Calu3 (cell line): ENCODE results near the gene SF3A1. TPM values are rescaled to one million over a fixed set of nuclear protein-coding genes. Genes with fewer than 3 reads are reported as not detected.

Experiments used
- BruUV-seq: library from RNA; stranded (reverse); fragments of 400-500 nt; replicated peaks from 2 replicates; lab custom pipeline; 2021; lab: Mats Ljungman, UMichigan
- CTCF ChIA-PET: fragments of 300-600 bp; sonication (Branson Sonifier 250); formaldehyde crosslinking; loops from one replicate; lab custom pipeline; 2022; ENCODE audit warnings: antibody characterized with exemption; lab: Charles Lee
- DNase-seq: peaks from one replicate; pipeline ENCODE4 v3.0.0; 2022
- H3K27ac Mint-ChIP-seq: one replicate; pipeline ENCODE4 v1.8.0; 2022; ENCODE audit warnings: mixed read lengths; ENCODE audit not compliant: unreplicated experiment
- H3K27me3 Mint-ChIP-seq: one replicate; pipeline ENCODE4 v1.8.0; 2022; ENCODE audit warnings: mixed read lengths; ENCODE audit not compliant: unreplicated experiment
- H3K36me3 Mint-ChIP-seq: one replicate; pipeline ENCODE4 v1.8.0; 2022; ENCODE audit warnings: mild to moderate bottlenecking, moderate library complexity, mixed read lengths; ENCODE audit not compliant: insufficient read depth, unreplicated experiment
- H3K4me1 Mint-ChIP-seq: one replicate; pipeline ENCODE4 v1.8.0; 2022; ENCODE audit warnings: mild to moderate bottlenecking, low read depth, mixed read lengths; ENCODE audit not compliant: unreplicated experiment
- H3K4me3 Mint-ChIP-seq: one replicate; pipeline ENCODE4 v1.8.0; 2022; ENCODE audit warnings: mild to moderate bottlenecking, low read depth, moderate library complexity, mixed read lengths; ENCODE audit not compliant: unreplicated experiment
- H3K9me3 Mint-ChIP-seq: one replicate; pipeline ENCODE4 v1.8.0; 2022; ENCODE audit warnings: low read depth, mixed read lengths; ENCODE audit not compliant: unreplicated experiment
- CTCF ChIP-seq: fragments of 200-600 bp; IDR thresholded peaks from one replicate; pipeline ENCODE4 v1.8.0; 2022; ENCODE audit warnings: antibody characterized with exemption; ENCODE audit not compliant: unreplicated experiment
- intact Hi-C: fragments of 100-400 bp; cut with micrococcal nuclease; formaldehyde crosslinking; loops from one replicate; pipeline ENCODE4 v1.10.0; 2022; ENCODE audit not compliant: unreplicated experiment
- total RNA-seq: library from RNA; stranded (reverse); gene quantifications from 2 replicates; pipeline ENCODE4 v1.2.3, GENCODE V29; 2022

The SF3A1 gene
- total RNA-seq, 1 experiment from 2014 or later: 197 TPM

GRCh38 chr22:30371321-30371720, 14.6 kb upstream of the SF3A1 start:
- Mint-ChIP-seq H3K27ac (no peak overlapping the region), H3K27me3 (no peaks in the 10 kb centered on the region), H3K4me3 (no peak overlapping the region), H3K4me1 (no peaks in the 10 kb centered on the region), H3K9me3 (no peaks in the 10 kb centered on the region), H3K36me3 (peaks cover 50% of the 10 kb centered on the region)
- no peak for DNase-seq
- CTCF ChIA-PET: no interaction called here
- BruUV-seq: no TSS peak
- TF ChIP-seq CTCF: no peak
- intact Hi-C loops: no loop called here

GRCh38 chr22:30370641-30371230, 14.0 kb upstream of the SF3A1 start:
- Mint-ChIP-seq H3K4me1 (no peaks in the 10 kb centered on the region), H3K36me3 (peaks cover 48% of the 10 kb centered on the region), H3K9me3 (no peaks in the 10 kb centered on the region), H3K27ac (peak overlapping the region; percentile 59), H3K4me3 (no peak overlapping the region), H3K27me3 (no peaks in the 10 kb centered on the region)
- no TSS peak for BruUV-seq
- CTCF ChIA-PET: no interaction called here
- intact Hi-C loops: no loop called here
- TF ChIP-seq CTCF: no peak
- no peak for DNase-seq

GRCh38 chr22:30368420-30368819, 11.7 kb upstream of the SF3A1 start:
- intact Hi-C loops: no loop called here
- CTCF ChIA-PET: interaction anchor here (0.6 kb wide), 1 partner anchor 357 kb away, joined by 4 read pairs; no protein-coding TSS in a partner anchor
- no peaks in the 10 kb centered on the region for H3K27me3 Mint-ChIP-seq
- no peak overlapping the region for H3K4me3 Mint-ChIP-seq
- H3K27ac Mint-ChIP-seq: no peak overlapping the region
- H3K36me3 Mint-ChIP-seq: peaks cover 41% of the 10 kb centered on the region
- H3K4me1 Mint-ChIP-seq: no peaks in the 10 kb centered on the region
- BruUV-seq: no TSS peak
- no peaks in the 10 kb centered on the region for H3K9me3 Mint-ChIP-seq
- no peak for DNase-seq
- TF ChIP-seq CTCF: no peak

- H3K27ac Mint-ChIP-seq: no peak overlapping the region
- no peaks in the 10 kb centered on the region for H3K9me3 Mint-ChIP-seq
- no peaks in the 10 kb centered on the region for H3K4me1 Mint-ChIP-seq
- H3K27me3 Mint-ChIP-seq: no peaks in the 10 kb centered on the region
- no peak for TF ChIP-seq CTCF
- no peak overlapping the region for H3K4me3 Mint-ChIP-seq
- BruUV-seq: no TSS peak
- CTCF ChIA-PET: no interaction called here
- DNase-seq: no peak
- peaks cover 19% of the 10 kb centered on the region for H3K36me3 Mint-ChIP-seq
- intact Hi-C loops: no loop called here
Observed at GRCh38 chr22:30365891-30366290, 9.2 kb upstream of the SF3A1 start.
